Fibroblast of lung (primary cell): ENCODE measurements around the gene UBE2U. TPM values are rescaled to one million over a fixed set of nuclear protein-coding genes. Genes with fewer than 3 reads are reported as not detected.
A peak's percentile ranks its signal among the peaks of the same experiment; 100 is the strongest.

Experiments used
- DNase-seq, 2 donors: peaks; one replicate each; pipeline versions ENCODE4 v3.0.0 to v3.0.0-alpha.2; 2010; ENCODE audit warnings: low read depth in 2 of 2
- H2AFZ ChIP-seq: 2 replicates; pipeline ENCODE4 v1.5.1; 2012; ENCODE audit warnings: low read length, control low read depth, inconsistent platforms
- H3K27ac ChIP-seq: 2 replicates; pipeline ENCODE4 v1.5.1; 2011; ENCODE audit warnings: low read length, control low read depth; ENCODE audit not compliant: insufficient read depth
- H3K27me3 ChIP-seq: 2 replicates; pipeline ENCODE4 v1.5.1; 2011; ENCODE audit warnings: mild to moderate bottlenecking, low read length; ENCODE audit not compliant: control insufficient read depth, insufficient read depth
- H3K36me3 ChIP-seq: 2 replicates; pipeline ENCODE4 v1.5.1; 2011; ENCODE audit warnings: low read length; ENCODE audit not compliant: control insufficient read depth, insufficient read depth
- H3K4me1 ChIP-seq: 2 replicates; pipeline ENCODE4 v1.5.1; 2011; ENCODE audit warnings: low read length; ENCODE audit not compliant: control insufficient read depth, insufficient read depth; ENCODE audit errors: extremely low read depth
- H3K4me2 ChIP-seq: 2 replicates; pipeline ENCODE4 v1.5.1; 2011; ENCODE audit warnings: low read length, control low read depth; ENCODE audit not compliant: insufficient read depth; ENCODE audit errors: extremely low read depth
- H3K4me3 ChIP-seq, 4 experiments: fragments of 200-600 bp in 1 of 4; sonication (generic) in 1 of 4; replicated peaks in 1 of 4; 2 replicates each; pipeline ENCODE4 v1.5.1; 2011 to 2016; ENCODE audit warnings: low read length in 4 of 4, low read depth in 3 of 4, mild to moderate bottlenecking in 3 of 4, control low read depth in 2 of 4, inconsistent platforms in 1 of 4, mixed read lengths in 1 of 4; ENCODE audit not compliant: insufficient read depth in 1 of 4; ENCODE audit errors: control extremely low read depth in 1 of 4
- H3K79me2 ChIP-seq: 2 replicates; pipeline ENCODE4 v1.5.1; 2012; ENCODE audit warnings: mild to moderate bottlenecking, low read length, inconsistent platforms; ENCODE audit not compliant: control insufficient read depth, insufficient read depth
- H3K9ac ChIP-seq: 2 replicates; pipeline ENCODE4 v1.5.1; 2011; ENCODE audit warnings: mild to moderate bottlenecking, low read length, control low read depth; ENCODE audit not compliant: insufficient read depth
- H3K9me3 ChIP-seq: 2 replicates; pipeline ENCODE4 v1.5.1; 2012; ENCODE audit warnings: low read depth, low read length; ENCODE audit not compliant: control insufficient read depth, insufficient read depth
- H4K20me1 ChIP-seq: 2 replicates; pipeline ENCODE4 v1.5.1; 2011; ENCODE audit warnings: low read length; ENCODE audit not compliant: control insufficient read depth, insufficient read depth; ENCODE audit errors: extremely low read depth
- CTCF ChIP-seq, 2 donors: IDR thresholded peaks in 1 of 2; conservative IDR thresholded peaks in 1 of 2; 1 replicate in 1 of 2; 2 replicates in 1 of 2; pipeline ENCODE4 v1.5.1; 2011 to 2012; ENCODE audit warnings: low read length in 2 of 2, control low read depth in 1 of 2, inconsistent platforms in 1 of 2, low read depth in 1 of 2, mild to moderate bottlenecking in 1 of 2
- EZH2 ChIP-seq: IDR thresholded peaks from 2 replicates; pipeline ENCODE4 v1.5.1; 2012; ENCODE audit warnings: low read length, control low read depth, mild to moderate bottlenecking; ENCODE audit errors: missing control alignments
- polyA minus RNA-seq: library from RNA; depleted of rRNA, polyadenylated mRNA; stranded (reverse); fragments of >200 nt; gene quantifications from 2 replicates; pipeline ENCODE4 v1.2.3, GENCODE V29; 2011; ENCODE audit warnings: low replicate concordance
- polyA plus RNA-seq, 2 donors: library from polyadenylated mRNA; depleted of rRNA in 1 of 2; stranded (reverse) in 1 of 2; unstranded in 1 of 2; fragments of >200 nt; gene quantifications; 2 replicates each; pipeline ENCODE4 v1.2.1, GENCODE V29; 2011 to 2012; ENCODE audit warnings: missing spikeins in 1 of 2
- total RNA-seq: library from RNA; depleted of rRNA; stranded (reverse); fragments of >200 nt; gene quantifications from 2 replicates; pipeline ENCODE4 v1.2.1, GENCODE V29; 2014

UBE2U gene
- total RNA-seq = not detected in 2 replicates
- polyA plus RNA-seq = not detected in 2 replicates
- not detected in 2 replicates for polyA plus RNA-seq (2012)
- polyA minus RNA-seq = not detected in 2 replicates

GRCh38 chr1:64203420-64203819 lies at the start of gene UBE2U:
Gene UBE2U, plus strand, starts transcription at chr1:64203623. Its CDS starts 428 bp downstream, at chr1:64204051.
- no peak within 1 kb of the TSS for H3K27ac ChIP-seq
- H3K27me3 ChIP-seq = no peaks in the 10 kb centered on the region
- no peak within 1 kb of the TSS for H3K4me2 ChIP-seq
- no peaks in the 10 kb centered on the region for H3K36me3 ChIP-seq
- no peaks in the 10 kb centered on the region for H3K79me2 ChIP-seq
- no peak within 1 kb of the TSS for H3K9ac ChIP-seq
- no peaks in the 10 kb centered on the region for H4K20me1 ChIP-seq
- DNase-seq = no peak
- H3K4me1 ChIP-seq = no peaks in the 10 kb centered on the region
- no peaks in the 10 kb centered on the region for H3K9me3 ChIP-seq
- no peak within 1 kb of the TSS for H2AFZ ChIP-seq
- no peak within 1 kb of the TSS for H3K4me3 ChIP-seq
- no peak for TF ChIP-seq CTCF (conservative IDR thresholded peaks at IDR 0.05 in 1 of 2, IDR thresholded peaks at IDR 0.05 in 1 of 2; ENCODE audit: low read depth in 1 of 2, low read length in 2 of 2)
- TF ChIP-seq EZH2 = no peak

- Histone ChIP-seq H2AFZ (no peak overlapping the region), H3K9ac (no peak overlapping the region), H3K27ac (no peak overlapping the region), H3K4me2 (no peak overlapping the region), H4K20me1 (no peaks in the 10 kb centered on the region), H3K79me2 (no peaks in the 10 kb centered on the region), H3K4me3 (no peak overlapping the region), H3K4me1 (no peaks in the 10 kb centered on the region), H3K9me3 (no peaks in the 10 kb centered on the region), H3K27me3 (no peaks in the 10 kb centered on the region), H3K36me3 (no peaks in the 10 kb centered on the region)
- TF ChIP-seq CTCF (conservative IDR thresholded peaks at IDR 0.05 in 1 of 2, IDR thresholded peaks at IDR 0.05 in 1 of 2; ENCODE audit: low read depth in 1 of 2, low read length in 2 of 2) = no peak
- no peak for DNase-seq
Measured at GRCh38 chr1:64155278-64155677, 48.1 kb upstream of the UBE2U start.

- peak; percentile 88 to 90 for DNase-seq
- no peak overlapping the region for H3K9ac ChIP-seq
- H3K27me3 ChIP-seq = no peaks in the 10 kb centered on the region
- no peak overlapping the region for H3K4me3 ChIP-seq
- H3K27ac ChIP-seq = no peak overlapping the region
- no peaks in the 10 kb centered on the region for H3K36me3 ChIP-seq
- TF ChIP-seq EZH2 (no peak), CTCF (conservative IDR thresholded peaks at IDR 0.05 in 1 of 2, IDR thresholded peaks at IDR 0.05 in 1 of 2; ENCODE audit: low read depth in 1 of 2, low read length in 2 of 2) (no peak)
- H3K9me3 ChIP-seq = no peaks in the 10 kb centered on the region
- H3K79me2 ChIP-seq = no peaks in the 10 kb centered on the region
- H3K4me2 ChIP-seq = no peak overlapping the region
- no peak overlapping the region for H2AFZ ChIP-seq
- H3K4me1 ChIP-seq = peaks cover 2% of the 10 kb centered on the region
- no peaks in the 10 kb centered on the region for H4K20me1 ChIP-seq
Measured at GRCh38 chr1:64161357-64161941, 42.0 kb upstream of the UBE2U start.
